DLD1 (cell line): Measurements from ENCODE around the gene AGBL4.

Source experiments
- in situ Hi-C: cut with HindIII; loops from 2 replicates; pipeline ENCODE4 v1.10.0; 2017; ENCODE audit warnings: low sequenced_read_pairs

The AGBL4 gene

DNA sequence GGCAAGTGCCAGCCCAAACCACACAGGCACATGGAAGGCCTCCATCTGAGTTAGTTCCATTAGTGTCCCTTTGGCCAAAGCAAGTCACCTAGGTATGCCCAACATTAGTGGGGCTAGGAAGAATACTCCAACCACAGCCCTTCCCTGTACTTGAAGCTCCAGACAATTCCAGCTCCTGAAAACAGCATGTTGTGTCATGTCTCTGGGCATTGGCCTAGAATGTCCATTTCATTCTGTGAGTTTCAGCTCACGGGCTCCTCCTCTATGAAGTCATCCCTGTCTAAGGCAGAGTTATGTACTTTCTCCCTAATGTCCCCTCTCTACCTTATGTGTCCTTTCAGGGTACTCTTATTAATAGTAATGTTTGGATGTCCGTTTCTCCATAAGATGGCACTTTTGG, 1455.3 kb downstream of the AGBL4 start:
- in situ Hi-C loops = no loop called here

DNA sequence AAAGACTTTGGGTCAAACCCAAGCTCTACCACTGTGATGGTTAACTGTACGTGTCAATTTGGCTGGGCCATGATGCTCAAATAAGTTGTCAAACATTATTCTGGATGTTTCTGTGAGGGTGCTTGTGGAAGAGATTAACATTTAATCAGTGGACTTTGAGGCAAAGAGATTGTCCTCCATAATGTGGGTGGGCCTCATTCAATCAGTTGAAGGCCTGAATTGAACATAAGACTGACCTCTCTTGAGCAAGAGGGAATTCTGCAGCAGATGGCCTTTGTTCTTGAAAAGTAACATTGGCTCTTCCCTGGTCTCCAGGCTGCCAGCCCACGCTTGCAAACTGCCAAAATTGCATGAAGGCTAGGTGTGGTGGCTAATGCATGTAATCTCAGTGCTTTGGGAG, 1457.3 kb downstream of the AGBL4 start:
- in situ Hi-C loops = no loop called here

GRCh38 chr1:48563021-48563420, 1460.7 kb downstream of the AGBL4 start:
- in situ Hi-C loops = no loop called here

DNA sequence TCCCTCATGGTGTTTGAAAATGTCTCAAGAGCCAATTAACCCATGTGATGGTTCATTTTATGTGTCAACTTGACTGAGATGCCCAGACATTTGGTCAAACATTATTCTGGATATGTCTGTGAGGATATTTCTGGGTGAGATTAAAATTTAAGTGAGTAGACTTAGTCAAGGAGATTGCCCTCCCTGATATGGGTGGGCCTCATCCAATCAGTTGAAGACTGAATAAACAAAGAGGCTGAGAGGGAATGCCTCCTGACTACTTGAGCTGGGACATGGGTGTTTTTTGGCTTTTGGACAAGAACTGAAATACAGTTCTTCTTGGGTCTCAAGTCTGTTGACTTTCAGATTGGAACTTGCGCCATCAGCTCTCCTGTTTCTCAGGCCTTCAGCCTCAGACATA, 1462.3 kb downstream of the AGBL4 start:
- in situ Hi-C loops = no loop called here

- in situ Hi-C loops = no loop called here
These were observed 1463.2 kb downstream of the AGBL4 start for GRCh38 chr1:48560577-48560976.

DNA sequence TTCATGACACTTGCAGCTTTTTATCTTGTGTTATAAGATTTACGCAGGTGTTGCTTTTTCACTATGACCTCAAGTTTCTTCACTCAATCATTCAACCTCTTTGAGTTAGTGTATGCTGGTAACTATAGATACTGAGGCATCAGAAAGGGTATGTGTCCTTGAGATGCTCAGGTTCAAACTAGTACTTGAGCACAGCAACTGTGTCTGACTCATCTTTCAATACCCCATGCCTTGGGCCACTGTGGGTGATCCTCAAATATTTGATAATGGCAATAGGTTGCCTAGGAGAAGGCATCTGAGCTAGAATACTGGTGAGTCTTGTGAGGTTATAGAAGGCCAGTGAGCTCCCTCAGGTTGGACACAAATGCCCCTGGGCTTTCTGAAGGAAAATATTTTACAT, 1463.6 kb downstream of the AGBL4 start:
- in situ Hi-C loops = no loop called here

GRCh38 chr1:48558366-48558765, 1465.4 kb downstream of the AGBL4 start:
- in situ Hi-C loops = no loop called here

DNA sequence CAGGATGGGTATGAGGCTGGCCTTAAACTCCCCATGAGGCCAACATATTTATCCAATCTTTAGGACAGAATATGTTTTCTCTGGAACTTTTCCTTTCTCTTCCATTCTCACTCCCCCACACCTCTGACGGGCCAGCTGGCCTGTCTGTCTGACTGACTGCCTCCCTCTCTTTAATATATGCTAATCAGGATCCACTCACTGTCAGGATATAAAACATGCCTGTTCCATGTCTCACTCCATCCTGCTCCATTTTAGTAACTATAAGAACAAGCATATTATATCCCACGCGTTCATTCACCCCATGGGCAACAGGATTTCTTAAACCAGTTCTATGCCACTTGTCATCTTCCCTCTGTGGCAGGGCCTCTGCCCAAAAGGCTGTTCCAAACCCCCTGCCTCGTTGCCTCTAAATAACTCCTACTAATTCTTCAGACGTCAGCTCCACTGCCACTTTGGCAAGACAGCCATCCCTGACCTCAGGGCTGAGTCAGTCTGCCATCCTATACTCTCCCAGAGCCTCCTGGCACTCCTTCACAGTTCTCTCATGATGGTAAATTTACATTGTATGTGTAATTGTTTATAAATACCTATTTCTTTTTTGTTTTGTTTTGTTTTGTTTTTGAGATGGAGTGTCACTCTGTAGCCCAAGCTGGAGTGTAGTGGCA, 1467.4 kb downstream of the AGBL4 start:
- in situ Hi-C loops = no loop called here

GRCh38 chr1:48555271-48555670, 1468.5 kb downstream of the AGBL4 start:
- in situ Hi-C loops = no loop called here

- in situ Hi-C loops = no loop called here
These were observed 1470.7 kb downstream of the AGBL4 start for GRCh38 chr1:48552903-48553606.

DNA sequence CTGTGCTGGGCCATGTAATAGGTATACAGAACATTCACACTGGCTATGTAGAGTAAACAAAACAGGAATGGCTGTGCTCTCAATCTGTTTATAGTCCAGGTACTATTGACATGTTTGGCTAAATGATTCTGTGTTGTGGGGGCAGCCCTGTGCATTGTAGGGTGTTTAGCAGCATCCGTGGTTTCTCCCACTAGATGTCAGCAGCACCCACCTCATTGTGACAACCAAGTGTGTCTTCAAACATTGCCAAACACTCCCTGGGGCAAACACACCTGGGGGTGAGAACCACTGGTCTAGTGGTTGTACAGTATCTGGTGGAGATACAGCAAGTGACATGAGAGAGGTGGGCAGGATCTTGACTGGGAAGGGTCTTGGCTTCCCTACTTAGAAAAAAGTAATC, 1471.3 kb downstream of the AGBL4 start:
- in situ Hi-C loops = no loop called here

DNA sequence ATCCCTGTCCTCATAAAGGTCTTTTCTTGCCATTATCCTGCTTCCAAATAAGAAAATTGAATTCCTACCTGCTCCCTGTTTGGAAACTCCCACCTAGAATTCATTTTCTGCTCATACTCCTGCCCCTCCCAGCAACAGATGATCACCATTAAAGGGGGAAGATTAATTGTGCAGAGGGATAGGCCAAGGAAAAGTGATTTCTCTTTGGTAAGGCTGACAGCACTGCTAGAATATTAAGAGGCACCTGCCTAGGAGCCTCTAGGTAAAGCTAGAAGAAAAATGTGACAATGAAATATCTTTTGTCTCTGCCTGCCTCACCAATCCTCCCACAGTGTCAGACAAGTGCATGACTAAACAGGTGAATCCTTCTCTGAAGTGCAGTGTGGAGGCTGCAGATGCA, 1474.8 kb downstream of the AGBL4 start:
- in situ Hi-C loops = no loop called here

GRCh38 chr1:48547561-48548220, 1476.1 kb downstream of the AGBL4 start:
- in situ Hi-C loops = no loop called here

DNA sequence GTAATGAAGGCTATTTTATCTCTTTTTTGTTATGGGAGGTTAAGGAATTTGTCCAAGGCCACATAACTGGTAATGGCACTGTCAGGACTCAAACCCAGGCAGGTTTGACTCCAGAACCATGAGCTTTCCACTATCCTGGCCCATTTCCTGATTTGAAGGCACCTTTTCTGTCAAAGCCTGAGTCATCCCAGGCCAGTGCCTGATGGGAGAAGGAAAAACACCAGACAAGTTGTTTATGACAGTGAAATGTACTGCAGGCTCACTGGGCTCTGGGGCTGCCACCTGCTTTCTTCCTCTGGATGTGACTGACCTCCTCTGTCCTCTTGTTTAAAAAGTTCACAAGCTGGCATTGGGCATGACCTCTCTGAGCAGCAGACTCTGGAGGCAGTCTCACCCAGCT, 1479.9 kb downstream of the AGBL4 start:
- in situ Hi-C loops = no loop called here

- in situ Hi-C loops = no loop called here
These were observed 1483.2 kb downstream of the AGBL4 start for GRCh38 chr1:48540587-48540986.

DNA sequence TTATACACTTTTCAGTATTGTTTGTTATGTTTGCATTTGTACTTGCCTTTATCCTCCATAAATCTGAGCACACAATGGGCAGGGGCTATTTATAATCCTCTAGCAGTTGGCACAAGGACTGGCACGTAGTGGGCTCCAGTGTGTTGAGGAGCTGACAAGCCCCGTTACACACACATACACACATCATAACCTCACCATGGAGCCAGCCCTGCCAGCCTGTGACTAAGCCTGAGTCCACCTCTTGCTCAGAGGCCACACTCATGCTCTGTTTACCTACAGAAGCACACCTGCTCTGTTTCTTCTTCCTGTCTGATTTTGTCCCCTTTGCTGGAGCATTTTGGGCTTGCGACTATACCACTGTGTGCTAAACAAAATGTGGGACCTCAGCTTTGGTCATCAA, 1487.3 kb downstream of the AGBL4 start:
- in situ Hi-C loops = no loop called here

DNA sequence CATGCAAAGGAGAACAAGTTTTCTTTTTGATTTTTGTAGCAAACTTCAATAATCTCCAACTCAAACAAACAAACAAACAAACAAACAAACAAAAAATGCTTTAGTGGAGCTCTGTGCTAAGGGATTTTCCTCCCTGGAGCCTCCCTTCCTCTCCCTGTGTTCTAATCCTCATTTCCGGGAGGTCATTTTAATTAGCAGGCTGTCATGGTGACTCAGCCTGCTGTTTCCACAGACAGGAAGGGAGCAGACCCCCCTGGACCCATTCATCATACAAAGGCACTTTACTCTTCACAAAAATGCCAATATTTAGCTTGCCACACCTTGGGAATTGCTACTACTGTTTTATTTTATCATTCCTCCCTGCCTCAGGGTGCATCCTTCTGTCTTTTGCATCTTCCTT, 1490.8 kb downstream of the AGBL4 start:
- in situ Hi-C loops = no loop called here

GRCh38 chr1:48530727-48531351, 1492.9 kb downstream of the AGBL4 start:
- in situ Hi-C loops = no loop called here

DNA sequence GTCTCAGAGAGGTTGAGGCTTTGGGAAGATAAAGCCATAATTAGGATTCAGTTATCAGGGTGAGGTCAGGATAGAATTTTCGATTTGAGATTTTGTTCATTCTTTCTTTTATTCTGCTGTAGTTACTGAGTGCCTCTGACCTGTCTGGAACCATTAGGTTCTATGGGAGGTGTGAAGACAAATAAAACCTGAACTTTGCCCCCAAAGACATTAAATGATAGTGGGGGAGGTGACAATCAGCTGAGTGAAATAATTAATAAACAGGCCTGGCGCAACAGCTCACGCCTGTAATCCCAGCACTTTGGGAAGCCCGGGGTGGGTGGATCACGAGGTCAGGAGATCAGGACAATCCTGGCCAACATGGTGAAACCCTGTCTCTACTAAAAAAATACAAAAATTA, 1496.7 kb downstream of the AGBL4 start:
- in situ Hi-C loops = no loop called here

GRCh38 chr1:48526008-48526710, 1497.6 kb downstream of the AGBL4 start:
- in situ Hi-C loops = no loop called here

DNA sequence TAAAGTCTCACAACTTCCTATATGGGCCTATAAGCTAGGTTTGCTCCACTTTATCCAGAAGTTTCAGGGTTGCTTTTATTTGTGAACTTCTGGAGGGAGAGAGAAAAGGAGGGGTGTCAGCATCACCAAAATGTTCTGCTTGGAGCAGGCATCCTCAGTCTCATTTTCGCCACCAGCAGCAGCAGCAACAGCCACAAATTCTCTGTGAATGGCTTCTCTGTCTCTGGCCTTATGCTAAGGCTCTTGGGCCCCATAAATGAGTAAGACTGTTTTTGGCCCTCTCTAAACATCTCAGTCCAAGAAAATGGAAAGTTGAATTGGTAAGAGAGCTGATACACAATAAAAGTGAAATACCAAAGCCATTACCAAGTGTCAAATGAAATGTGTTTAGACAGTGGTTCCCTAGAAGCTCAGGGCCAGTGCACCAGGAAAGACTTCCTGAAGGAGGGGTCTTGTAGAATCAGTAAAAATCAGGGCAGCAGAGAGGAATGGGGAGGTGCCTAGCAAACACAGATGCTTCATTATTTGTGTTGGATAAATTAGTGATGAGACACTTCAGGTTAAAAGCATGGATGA, 1498.8 kb downstream of the AGBL4 start:
- in situ Hi-C loops = no loop called here
